Caco-2 (cell line): ENCODE data around the gene SS18L1. TPM values are rescaled to one million over a fixed set of nuclear protein-coding genes. Genes with fewer than 3 reads are reported as not detected.
A peak's percentile ranks its signal among the peaks of the same experiment; 100 is the strongest.

Source experiments
- BruUV-seq: library from RNA; stranded (reverse); fragments of 400-500 nt; replicated peaks from 2 replicates; lab custom pipeline; 2021; lab: Mats Ljungman, UMichigan
- CTCF ChIA-PET: fragments of 300-600 bp; sonication (Branson Sonifier 250); formaldehyde crosslinking; loops from one replicate; lab custom pipeline; 2022; ENCODE audit warnings: antibody characterized with exemption; lab: Charles Lee
- POLR2A ChIA-PET: fragments of 300-600 bp; sonication (Branson Sonifier 250); formaldehyde crosslinking; loops from one replicate; lab custom pipeline; 2022; ENCODE audit warnings: antibody characterized with exemption; lab: Charles Lee
- DNase-seq, 2 experiments: peaks; one replicate each; pipeline versions ENCODE4 v3.0.0 to v3.0.0-alpha.2; 2020 to 2022
- H3K27me3 ChIP-seq: replicated peaks from 2 replicates; pipeline ENCODE4 v1.6.0; 2011; ENCODE audit warnings: low read length; ENCODE audit not compliant: control insufficient read depth, insufficient read depth
- H3K36me3 ChIP-seq: 2 replicates; pipeline ENCODE4 v1.5.1; 2011; ENCODE audit warnings: low read length; ENCODE audit not compliant: control insufficient read depth, insufficient read depth
- H3K4me1 ChIP-seq: fragments of 250-450 bp; sonication (Bioruptor Pico); 2 replicates; pipeline ENCODE4 v1.5.1; 2020; ENCODE audit warnings: mild to moderate bottlenecking
- H3K4me3 ChIP-seq: 2 replicates; pipeline ENCODE4 v1.5.1; 2011; ENCODE audit warnings: low read depth, mild to moderate bottlenecking, control low read depth, low read length
- H3K9me3 ChIP-seq: fragments of 250-450 bp; sonication (Bioruptor Pico); 2 replicates; pipeline ENCODE4 v1.5.1; 2020; ENCODE audit warnings: mild to moderate bottlenecking, moderate library complexity
- H3K27ac Mint-ChIP-seq: one replicate; pipeline ENCODE4 v1.8.0; 2022; ENCODE audit warnings: mixed read lengths; ENCODE audit not compliant: unreplicated experiment
- H3K27me3 Mint-ChIP-seq: one replicate; pipeline ENCODE4 v1.8.0; 2022; ENCODE audit warnings: mixed read lengths; ENCODE audit not compliant: insufficient read depth, unreplicated experiment
- H3K36me3 Mint-ChIP-seq: one replicate; pipeline ENCODE4 v1.8.0; 2022; ENCODE audit warnings: mild to moderate bottlenecking, mixed read lengths; ENCODE audit not compliant: insufficient read depth, unreplicated experiment
- H3K4me1 Mint-ChIP-seq: one replicate; pipeline ENCODE4 v1.8.0; 2022; ENCODE audit warnings: low read depth, mixed read lengths; ENCODE audit not compliant: unreplicated experiment
- H3K4me3 Mint-ChIP-seq: one replicate; pipeline ENCODE4 v1.8.0; 2022; ENCODE audit warnings: mild to moderate bottlenecking, moderate library complexity, mixed read lengths; ENCODE audit not compliant: unreplicated experiment
- H3K9me3 Mint-ChIP-seq: one replicate; pipeline ENCODE4 v1.8.0; 2022; ENCODE audit warnings: mixed read lengths; ENCODE audit not compliant: unreplicated experiment
- intact Hi-C: fragments of 100-400 bp; cut with micrococcal nuclease; formaldehyde crosslinking; loops from one replicate; pipeline ENCODE4 v1.10.0; 2022; ENCODE audit not compliant: unreplicated experiment
- total RNA-seq: library from RNA; stranded (reverse); gene quantifications from 2 replicates; pipeline ENCODE4 v1.2.3, GENCODE V29; 2022
- TF ChIP-seq, protein P1 (sequence below), 2 experiments: fragments of 200-600 bp in 1 of 2; IDR thresholded peaks; 1 replicate in 1 of 2; 2 replicates in 1 of 2; pipeline versions ENCODE4 v1.5.1 to v1.8.0; 2011 to 2022; ENCODE audit warnings: antibody characterized with exemption in 1 of 2, control low read depth in 1 of 2, inconsistent platforms in 1 of 2, low read depth in 1 of 2, low read length in 1 of 2, mild to moderate bottlenecking in 1 of 2, moderate library complexity in 1 of 2; ENCODE audit not compliant: insufficient read depth in 1 of 2, severe bottlenecking in 1 of 2, unreplicated experiment in 1 of 2

Gene SS18L1
- total RNA-seq, 1 experiment from 2014 or later = 46.4 TPM

GRCh38 chr20:62174021-62174804, 30.6 kb downstream of the SS18L1 start:
- intact Hi-C loops = no loop called here
- CTCF ChIA-PET = interaction anchor here (1.3 kb wide), 1 partner anchor 38 kb away, joined by 3 read pairs; no protein-coding TSS in a partner anchor
- Mint-ChIP-seq H3K36me3 (peaks cover 68% of the 10 kb centered on the region), H3K4me1 (no peaks in the 10 kb centered on the region), H3K27ac (no peak overlapping the region), H3K27me3 (no peaks in the 10 kb centered on the region), H3K9me3 (no peaks in the 10 kb centered on the region), H3K4me3 (no peak overlapping the region)
- Histone ChIP-seq H3K9me3 (no peaks in the 10 kb centered on the region), H3K4me3 (no peak overlapping the region), H3K27me3 (no peaks in the 10 kb centered on the region), H3K36me3 (peaks cover 8% of the 10 kb centered on the region; the same call in 1 of the 2 replicates), H3K4me1 (no peaks in the 10 kb centered on the region)
- POLR2A ChIA-PET = no interaction called here
- BruUV-seq = no TSS peak
- TF ChIP-seq, protein P1, sequence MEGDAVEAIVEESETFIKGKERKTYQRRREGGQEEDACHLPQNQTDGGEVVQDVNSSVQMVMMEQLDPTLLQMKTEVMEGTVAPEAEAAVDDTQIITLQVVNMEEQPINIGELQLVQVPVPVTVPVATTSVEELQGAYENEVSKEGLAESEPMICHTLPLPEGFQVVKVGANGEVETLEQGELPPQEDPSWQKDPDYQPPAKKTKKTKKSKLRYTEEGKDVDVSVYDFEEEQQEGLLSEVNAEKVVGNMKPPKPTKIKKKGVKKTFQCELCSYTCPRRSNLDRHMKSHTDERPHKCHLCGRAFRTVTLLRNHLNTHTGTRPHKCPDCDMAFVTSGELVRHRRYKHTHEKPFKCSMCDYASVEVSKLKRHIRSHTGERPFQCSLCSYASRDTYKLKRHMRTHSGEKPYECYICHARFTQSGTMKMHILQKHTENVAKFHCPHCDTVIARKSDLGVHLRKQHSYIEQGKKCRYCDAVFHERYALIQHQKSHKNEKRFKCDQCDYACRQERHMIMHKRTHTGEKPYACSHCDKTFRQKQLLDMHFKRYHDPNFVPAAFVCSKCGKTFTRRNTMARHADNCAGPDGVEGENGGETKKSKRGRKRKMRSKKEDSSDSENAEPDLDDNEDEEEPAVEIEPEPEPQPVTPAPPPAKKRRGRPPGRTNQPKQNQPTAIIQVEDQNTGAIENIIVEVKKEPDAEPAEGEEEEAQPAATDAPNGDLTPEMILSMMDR (IDR thresholded peaks at IDR 0.05; ENCODE audit: insufficient read depth in 1 of 2, low read depth in 1 of 2, low read length in 1 of 2, severe bottlenecking in 1 of 2, unreplicated experiment in 1 of 2) = no peak
- DNase-seq = no peak

- intact Hi-C loops = no loop called here
- Mint-ChIP-seq H3K27me3 (no peaks in the 10 kb centered on the region), H3K9me3 (no peaks in the 10 kb centered on the region), H3K27ac (peak overlapping the region; percentile 26), H3K36me3 (peaks cover 66% of the 10 kb centered on the region), H3K4me1 (no peaks in the 10 kb centered on the region), H3K4me3 (no peak overlapping the region)
- DNase-seq = no peak
- no TSS peak for BruUV-seq
- H3K4me3 ChIP-seq = no peak overlapping the region
- H3K27me3 ChIP-seq = no peaks in the 10 kb centered on the region
- H3K36me3 ChIP-seq = peaks cover 6% of the 10 kb centered on the region; the same call in 1 of the 2 replicates
- TF ChIP-seq, protein P1 (IDR thresholded peaks at IDR 0.05; ENCODE audit: insufficient read depth in 1 of 2, low read depth in 1 of 2, low read length in 1 of 2, severe bottlenecking in 1 of 2, unreplicated experiment in 1 of 2) = no peak
- H3K9me3 ChIP-seq = no peaks in the 10 kb centered on the region
- H3K4me1 ChIP-seq = no peaks in the 10 kb centered on the region
- ChIA-PET POLR2A (no interaction called here), CTCF (no interaction called here)
Observed at GRCh38 chr20:62174870-62175624, 31.5 kb downstream of the SS18L1 start.

DNA sequence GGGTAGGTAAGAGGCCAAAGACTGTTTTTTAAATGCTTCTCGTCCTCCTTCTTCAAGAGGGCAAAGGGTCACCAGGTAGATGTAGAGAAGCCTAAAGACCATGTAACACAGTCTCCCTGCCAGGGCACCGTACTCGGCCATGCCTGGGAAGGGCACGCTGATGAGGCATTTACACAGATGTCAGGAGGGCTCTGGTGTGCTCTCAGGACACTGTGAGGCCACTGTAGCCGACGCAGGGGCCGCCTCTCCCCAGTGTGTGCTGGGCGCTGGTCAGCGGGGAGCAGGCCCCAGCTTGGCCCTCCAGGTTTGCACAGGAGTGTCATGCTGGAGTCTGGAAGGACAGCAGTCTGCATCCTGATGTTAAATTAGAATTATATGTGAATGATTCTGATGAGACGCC, 32.1 kb downstream of the SS18L1 start:
- Histone ChIP-seq H3K4me1 (no peaks in the 10 kb centered on the region), H3K36me3 (0 out of 2 replicates have a peak, but pooled peaks cover 6% of the 10 kb centered on the region), H3K27me3 (no peaks in the 10 kb centered on the region), H3K9me3 (no peaks in the 10 kb centered on the region), H3K4me3 (no peak overlapping the region)
- H3K27me3 Mint-ChIP-seq = no peaks in the 10 kb centered on the region
- BruUV-seq = no TSS peak
- intact Hi-C loops = no loop called here
- H3K4me1 Mint-ChIP-seq = no peaks in the 10 kb centered on the region
- no peaks in the 10 kb centered on the region for H3K9me3 Mint-ChIP-seq
- no peak overlapping the region for H3K4me3 Mint-ChIP-seq
- no peak overlapping the region for H3K27ac Mint-ChIP-seq
- ChIA-PET POLR2A (no interaction called here), CTCF (no interaction called here)
- TF ChIP-seq, protein P1 (IDR thresholded peaks at IDR 0.05; ENCODE audit: insufficient read depth in 1 of 2, low read depth in 1 of 2, low read length in 1 of 2, severe bottlenecking in 1 of 2, unreplicated experiment in 1 of 2) = no peak
- no peak for DNase-seq
- peaks cover 63% of the 10 kb centered on the region for H3K36me3 Mint-ChIP-seq
